ENCODE measurements around the gene NADK2.
A peak's percentile ranks its signal among the peaks of the same experiment; 100 is the strongest.

Gene NADK2

GRCh38 chr5:36168737-36169136, 73.0 kb downstream of the NADK2 start:
- FAIRE-seq, result peak; percentile 72
- DNase-seq (ENCODE audit: insufficient read length, low spot score), result no peak

GRCh38 chr5:36164461-36164860, 77.3 kb downstream of the NADK2 start:
- FAIRE-seq (no peak), DNase-seq (ENCODE audit: insufficient read length, low spot score) (no peak)

- DNase-seq (ENCODE audit: insufficient read length, low spot score) (no peak), FAIRE-seq (peak; percentile 66)
Measured at GRCh38 chr5:36162810-36163486, 78.8 kb downstream of the NADK2 start.

- no peak for FAIRE-seq
Measured at GRCh38 chr5:36161361-36161760, 80.4 kb downstream of the NADK2 start.

GRCh38 chr5:36160617-36161016, 81.1 kb downstream of the NADK2 start:
- DNase-seq (ENCODE audit: insufficient read length, low spot score) (no peak), FAIRE-seq (no peak)

More at GRCh38 chr5:36161361-36161760, 80.4 kb downstream of the NADK2 start:
- no peak for DNase-seq (ENCODE audit: insufficient read length, low spot score)

- no peak for DNase-seq (ENCODE audit: insufficient read length, low spot score)
Measured at GRCh38 chr5:36158144-36158543, 83.6 kb downstream of the NADK2 start.

GRCh38 chr5:36156619-36157018, 85.1 kb downstream of the NADK2 start:
- FAIRE-seq, result peak; percentile 20
- DNase-seq (ENCODE audit: insufficient read length, low spot score), result peak; percentile 62

More at GRCh38 chr5:36158144-36158543, 83.6 kb downstream of the NADK2 start:
- FAIRE-seq, result no peak

GRCh38 chr5:36156121-36156601, 85.6 kb downstream of the NADK2 start:
- peak; percentile 57 for FAIRE-seq
- peak; percentile 26 for DNase-seq (ENCODE audit: insufficient read length, low spot score)

- no peak for DNase-seq (ENCODE audit: insufficient read length, low spot score)
- no peak for FAIRE-seq
Measured at GRCh38 chr5:36155291-36155690, 86.4 kb downstream of the NADK2 start.

GRCh38 chr5:36153726-36154125, 88.0 kb downstream of the NADK2 start:
- FAIRE-seq (no peak), DNase-seq (ENCODE audit: insufficient read length, low spot score) (no peak)

- DNase-seq (ENCODE audit: insufficient read length, low spot score) (no peak), FAIRE-seq (no peak)
Measured at GRCh38 chr5:36153298-36153677, 88.4 kb downstream of the NADK2 start.

- no peak for FAIRE-seq
- peak; percentile 15 for DNase-seq (ENCODE audit: insufficient read length, low spot score)
Measured at GRCh38 chr5:36152324-36153297, 89.1 kb downstream of the NADK2 start.

- DNase-seq (ENCODE audit: insufficient read length, low spot score) (peak; percentile 99), FAIRE-seq (peak; percentile 99)
Measured at GRCh38 chr5:36151434-36152323, 90.0 kb downstream of the NADK2 start, which contains the start of the genes LMBRD2 and SKP2. TSS of gene LMBRD2 (minus strand) at chr5:36151887. CDS start at chr5:36143349, 8,538 bp downstream. TSS of gene SKP2 (plus strand) at chr5:36152111. CDS start at chr5:36152263, 152 bp downstream.

- peak; percentile 86 for FAIRE-seq
- DNase-seq (ENCODE audit: insufficient read length, low spot score), result peak; percentile 67
Measured at GRCh38 chr5:36150676-36151433, 90.9 kb downstream of the NADK2 start.

GRCh38 chr5:36147681-36148080, 94.0 kb downstream of the NADK2 start:
- no peak for DNase-seq (ENCODE audit: insufficient read length, low spot score)
- FAIRE-seq, result no peak

GRCh38 chr5:36146390-36146789, 95.3 kb downstream of the NADK2 start:
- DNase-seq (ENCODE audit: insufficient read length, low spot score), result no peak
- no peak for FAIRE-seq

GRCh38 chr5:36145311-36145710, 96.4 kb downstream of the NADK2 start:
- FAIRE-seq, result no peak

More at GRCh38 chr5:36145311-36145710, 96.4 kb downstream of the NADK2 start:
- DNase-seq (ENCODE audit: insufficient read length, low spot score), result no peak

Data from HTR-8/SVneo (cell line).